ENCODE data around the gene METTL22. TPM values are rescaled to one million over a fixed set of nuclear protein-coding genes. Genes with fewer than 3 reads are reported as not detected.

The METTL22 gene
- total RNA-seq, 1 donor from 2014 or later: 41.1 TPM

GRCh38 chr16:8589900-8590688 is 31.4 kb upstream of the METTL22 start, which contains the start of gene TMEM114:
TSS of gene TMEM114 (minus strand) at chr16:8590511. CDS start at chr16:8589838, 673 bp downstream.
- Mint-ChIP-seq H3K36me3 (no peaks in the 10 kb centered on the region), H3K27ac (no peak within 1 kb of the TSS), H3K9me3 (no peaks in the 10 kb centered on the region), H3K4me1 (peaks cover 7% of the 10 kb centered on the region), H3K27me3 (ENCODE audit: insufficient read depth, low read depth) (peaks cover 31% of the 10 kb centered on the region), H3K4me3 (peak within 1 kb of the TSS; percentile 79)
- no peak for TF ChIP-seq CTCF (IDR thresholded peaks at IDR 0.05)
- peak; percentile 5 for TF ChIP-seq EZH2 (IDR thresholded peaks at IDR 0.05)
- Histone ChIP-seq H3K27me3 (peaks cover 57% of the 10 kb centered on the region), H3F3A (ENCODE audit: low read depth) (peaks cover 13% of the 10 kb centered on the region), H3K9ac (no peak within 1 kb of the TSS), H4K20me1 (ENCODE audit: low read depth) (no peaks in the 10 kb centered on the region), H2AFZ (replicated peaks) (peak within 1 kb of the TSS; percentile 83), H3K79me2 (ENCODE audit: low read depth) (no peaks in the 10 kb centered on the region), H3K36me3 (no peaks in the 10 kb centered on the region), H3K27ac (no peak within 1 kb of the TSS), H3K4me3 (peak within 1 kb of the TSS; percentile 55), H3K4me2 (peak within 1 kb of the TSS; percentile 88), H3K4me1 (peaks cover 6% of the 10 kb centered on the region), H3K9me3 (ENCODE audit: low read depth) (no peaks in the 10 kb centered on the region)
- peak; percentile 61 for DNase-seq (ENCODE audit: low spot score)

GRCh38 chr16:8590811-8591210 is 30.7 kb upstream of the METTL22 start:
- H3K27ac ChIP-seq: no peak overlapping the region
- H3K4me3 ChIP-seq: no peak overlapping the region
- H3K4me3 Mint-ChIP-seq: no peak overlapping the region
- no peaks in the 10 kb centered on the region for H3K79me2 ChIP-seq (ENCODE audit: low read depth)
- no peak overlapping the region for H2AFZ ChIP-seq (replicated peaks)
- H3K9me3 Mint-ChIP-seq: no peaks in the 10 kb centered on the region
- no peak overlapping the region for H3K4me2 ChIP-seq
- H3K36me3 Mint-ChIP-seq: no peaks in the 10 kb centered on the region
- peaks cover 57% of the 10 kb centered on the region for H3K27me3 ChIP-seq
- H3K9me3 ChIP-seq (ENCODE audit: low read depth): no peaks in the 10 kb centered on the region
- no peak for DNase-seq (ENCODE audit: low spot score)
- H3K4me1 ChIP-seq: peaks cover 6% of the 10 kb centered on the region
- no peaks in the 10 kb centered on the region for H4K20me1 ChIP-seq (ENCODE audit: low read depth)
- peaks cover 13% of the 10 kb centered on the region for H3F3A ChIP-seq (ENCODE audit: low read depth)
- H3K9ac ChIP-seq: no peak overlapping the region
- H3K36me3 ChIP-seq: no peaks in the 10 kb centered on the region
- no peak overlapping the region for H3K27ac Mint-ChIP-seq
- TF ChIP-seq CTCF (IDR thresholded peaks at IDR 0.05): no peak
- no peak for TF ChIP-seq EZH2phosphoT487 (IDR thresholded peaks at IDR 0.05)
- TF ChIP-seq EZH2 (IDR thresholded peaks at IDR 0.05): no peak
- peaks cover 7% of the 10 kb centered on the region for H3K4me1 Mint-ChIP-seq
- H3K27me3 Mint-ChIP-seq (ENCODE audit: insufficient read depth, low read depth): peaks cover 30% of the 10 kb centered on the region

GRCh38 chr16:8591451-8591850 is 30.0 kb upstream of the METTL22 start:
- Histone ChIP-seq H3K27me3 (peaks cover 57% of the 10 kb centered on the region), H3K9ac (no peak overlapping the region), H3K9me3 (ENCODE audit: low read depth) (no peaks in the 10 kb centered on the region), H3K79me2 (ENCODE audit: low read depth) (no peaks in the 10 kb centered on the region), H3K27ac (no peak overlapping the region), H3K4me1 (peaks cover 6% of the 10 kb centered on the region), H3K4me3 (no peak overlapping the region), H3K4me2 (no peak overlapping the region), H4K20me1 (ENCODE audit: low read depth) (no peaks in the 10 kb centered on the region), H3F3A (ENCODE audit: low read depth) (peaks cover 13% of the 10 kb centered on the region), H2AFZ (replicated peaks) (no peak overlapping the region), H3K36me3 (no peaks in the 10 kb centered on the region)
- Mint-ChIP-seq H3K27me3 (ENCODE audit: insufficient read depth, low read depth) (peaks cover 26% of the 10 kb centered on the region), H3K9me3 (no peaks in the 10 kb centered on the region), H3K36me3 (no peaks in the 10 kb centered on the region), H3K4me1 (peaks cover 7% of the 10 kb centered on the region), H3K4me3 (no peak overlapping the region), H3K27ac (no peak overlapping the region)
- no peak for TF ChIP-seq EZH2phosphoT487 (IDR thresholded peaks at IDR 0.05)
- TF ChIP-seq EZH2 (IDR thresholded peaks at IDR 0.05): no peak
- TF ChIP-seq CTCF (IDR thresholded peaks at IDR 0.05): no peak
- DNase-seq (ENCODE audit: low spot score): no peak
